Fibroblast of skin of left biceps (primary cell): Measurements from ENCODE around the gene ADD1.

Experiments
- DNase-seq, 2 experiments: peaks; one replicate each; pipeline ENCODE4 v3.0.0-alpha.2; 2013; ENCODE audit warnings: low read depth in 2 of 2

The ADD1 gene

GRCh38 chr4:2963966-2964471, 120.4 kb downstream of the ADD1 start:
- DNase-seq = no peak

GRCh38 chr4:2964706-2965258, 121.1 kb downstream of the ADD1 start:
- DNase-seq = no peak

- no peak for DNase-seq
Observed at GRCh38 chr4:2965262-2965661, 121.6 kb downstream of the ADD1 start.

- DNase-seq = no peak
Observed at GRCh38 chr4:2968381-2968780, 124.7 kb downstream of the ADD1 start.

- DNase-seq = no peak
Observed at GRCh38 chr4:2971275-2971674, 127.6 kb downstream of the ADD1 start.

- no peak for DNase-seq
Observed at GRCh38 chr4:2977211-2978088, 133.8 kb downstream of the ADD1 start.
